NT2/D1 (cell line): ENCODE results near the gene HCN2.

ENCODE experiments used
- DNase-seq: peaks from one replicate; pipeline ENCODE4 v3.0.0-alpha.2; 2011; ENCODE audit warnings: low read depth, low spot score
- H3K27me3 ChIP-seq: 2 replicates; pipeline ENCODE4 v1.6.0; 2011; ENCODE audit warnings: mild to moderate bottlenecking; ENCODE audit not compliant: insufficient read length, insufficient read depth
- H3K36me3 ChIP-seq: 2 replicates; pipeline ENCODE4 v1.6.1; 2011; ENCODE audit warnings: mild to moderate bottlenecking, low read length, mixed read lengths; ENCODE audit not compliant: insufficient read depth, insufficient read length
- H3K4me1 ChIP-seq: 2 replicates; pipeline ENCODE4 v1.5.1; 2011; ENCODE audit not compliant: insufficient read depth, insufficient read length
- H3K4me3 ChIP-seq: 2 replicates; pipeline ENCODE4 v1.5.1; 2011; ENCODE audit warnings: low read depth; ENCODE audit not compliant: insufficient read length
- H3K9ac ChIP-seq: 2 replicates; pipeline ENCODE4 v1.6.0; 2011; ENCODE audit warnings: low read depth; ENCODE audit not compliant: insufficient read length
- H3K9me3 ChIP-seq: 2 replicates; pipeline ENCODE4 v1.5.1; 2011; ENCODE audit warnings: mild to moderate bottlenecking, low read length; ENCODE audit not compliant: insufficient read depth
- SUZ12 ChIP-seq: IDR thresholded peaks from 2 replicates; pipeline ENCODE4 v1.6.1; 2011; ENCODE audit not compliant: insufficient read length, insufficient read depth; ENCODE audit errors: extremely low read depth
- YY1 ChIP-seq: IDR thresholded peaks from 2 replicates; pipeline ENCODE4 v1.6.1; 2011; ENCODE audit not compliant: insufficient read length, insufficient read depth
- ZNF274 ChIP-seq: IDR thresholded peaks from 2 replicates; pipeline ENCODE4 v1.6.1; 2011; ENCODE audit warnings: mild to moderate bottlenecking, low read depth, low read length

The HCN2 gene

GRCh38 chr19:652467-653389 lies 63.0 kb downstream of the HCN2 start:
- Histone ChIP-seq H3K9ac (peak overlapping the region; percentile 61), H3K36me3 (peaks cover 86% of the 10 kb centered on the region), H3K9me3 (no peaks in the 10 kb centered on the region), H3K4me3 (no peak overlapping the region), H3K4me1 (peaks cover 20% of the 10 kb centered on the region), H3K27me3 (no peaks in the 10 kb centered on the region)
- no peak for DNase-seq
- TF ChIP-seq ZNF274: no peak
- TF ChIP-seq YY1: no peak

- Histone ChIP-seq H3K4me3 (no peak overlapping the region), H3K9ac (peak overlapping the region; percentile 61), H3K27me3 (no peaks in the 10 kb centered on the region), H3K9me3 (no peaks in the 10 kb centered on the region), H3K36me3 (peaks cover 87% of the 10 kb centered on the region), H3K4me1 (peaks cover 22% of the 10 kb centered on the region)
- DNase-seq: no peak
- TF ChIP-seq ZNF274 (no peak), SUZ12 (no peak), YY1 (no peak)
Measured at GRCh38 chr19:653425-653824, 63.7 kb downstream of the HCN2 start.

- Histone ChIP-seq H3K4me1 (peaks cover 42% of the 10 kb centered on the region), H3K9me3 (no peaks in the 10 kb centered on the region), H3K9ac (peak overlapping the region; percentile 67), H3K4me3 (no peak overlapping the region), H3K36me3 (peaks cover 93% of the 10 kb centered on the region), H3K27me3 (no peaks in the 10 kb centered on the region)
- TF ChIP-seq ZNF274 (no peak), SUZ12 (no peak), YY1 (no peak)
- DNase-seq: no peak
Measured at GRCh38 chr19:655691-656090, 66.0 kb downstream of the HCN2 start.

GRCh38 chr19:656751-657559 lies 67.3 kb downstream of the HCN2 start:
- TF ChIP-seq YY1 (no peak), ZNF274 (no peak), SUZ12 (no peak)
- Histone ChIP-seq H3K9ac (peak overlapping the region; percentile 61), H3K9me3 (no peaks in the 10 kb centered on the region), H3K4me3 (no peak overlapping the region), H3K4me1 (peaks cover 53% of the 10 kb centered on the region), H3K27me3 (no peaks in the 10 kb centered on the region), H3K36me3 (peaks cover 93% of the 10 kb centered on the region)
- DNase-seq: no peak

GRCh38 chr19:657611-658010 lies 67.9 kb downstream of the HCN2 start:
- Histone ChIP-seq H3K27me3 (no peaks in the 10 kb centered on the region), H3K4me1 (peaks cover 53% of the 10 kb centered on the region), H3K4me3 (no peak overlapping the region), H3K9ac (peak overlapping the region; percentile 42), H3K9me3 (no peaks in the 10 kb centered on the region), H3K36me3 (peaks cover 89% of the 10 kb centered on the region)
- no peak for DNase-seq
- TF ChIP-seq ZNF274 (no peak), SUZ12 (no peak), YY1 (no peak)

GRCh38 chr19:658059-658839 lies 68.6 kb downstream of the HCN2 start:
- no peaks in the 10 kb centered on the region for H3K27me3 ChIP-seq
- no peaks in the 10 kb centered on the region for H3K9me3 ChIP-seq
- peaks cover 82% of the 10 kb centered on the region for H3K36me3 ChIP-seq
- H3K4me3 ChIP-seq: no peak overlapping the region
- H3K9ac ChIP-seq: peak overlapping the region; percentile 50
- DNase-seq: no peak
- H3K4me1 ChIP-seq: peaks cover 52% of the 10 kb centered on the region
- no peak for TF ChIP-seq YY1
- no peak for TF ChIP-seq ZNF274
